ENCODE data around the gene GARIN1A.
"Not testable (repeated sequence)": the region's sequence is repeated elsewhere in the genome, so short reads cannot be mapped to it uniquely, and the experiment has no call there.

GARIN1A gene

DNA sequence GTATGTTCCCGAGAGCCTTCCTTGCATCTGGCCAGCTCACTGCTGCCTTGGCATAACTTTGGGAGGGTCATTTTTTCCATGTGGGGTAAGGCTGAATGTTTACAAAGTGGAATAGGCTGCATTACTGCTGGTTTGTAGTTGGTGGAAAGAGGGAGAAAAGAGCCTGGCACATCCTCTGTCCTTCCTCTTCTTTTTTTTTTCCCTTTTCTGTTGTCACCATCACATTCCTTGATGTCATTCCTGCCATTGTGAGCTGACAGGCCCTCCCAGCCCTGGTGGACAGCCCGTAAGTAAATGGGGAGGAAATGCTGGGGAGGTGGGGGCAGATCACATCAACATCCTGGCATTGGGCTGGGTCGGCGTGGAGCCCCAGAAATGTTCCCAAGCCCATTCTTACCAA, at the start of gene GARIN1A:
Gene GARIN1A, plus strand, starts transcription at position 301 of the 400 bp plus-strand sequence. CDS start 106 bp downstream, outside the sequence.
- DNase-seq (ENCODE audit: low read depth in 2 of 2, low spot score in 1 of 2): no peak

DNA sequence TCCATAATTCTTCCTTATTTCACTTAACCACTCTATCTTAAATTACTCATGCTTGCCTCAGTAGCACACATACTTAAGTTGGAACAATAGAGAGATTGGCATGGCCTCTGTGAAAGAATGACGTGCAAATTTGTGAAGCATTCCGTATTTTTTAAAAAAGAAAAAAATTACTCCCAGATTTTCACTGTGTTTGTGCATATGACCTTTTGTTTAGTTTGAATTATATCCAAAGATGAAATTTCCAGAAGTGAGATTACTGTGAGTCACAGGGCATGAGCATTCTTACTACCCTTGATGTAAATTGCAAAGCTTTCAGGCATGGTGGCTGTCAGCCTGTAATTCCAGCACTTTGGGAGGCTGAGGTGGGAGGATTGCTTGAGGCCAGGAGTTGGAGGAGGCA, 45.0 kb upstream of the GARIN1A start:
- not testable (repeated sequence) for DNase-seq (ENCODE audit: low read depth in 2 of 2, low spot score in 1 of 2)

DNA sequence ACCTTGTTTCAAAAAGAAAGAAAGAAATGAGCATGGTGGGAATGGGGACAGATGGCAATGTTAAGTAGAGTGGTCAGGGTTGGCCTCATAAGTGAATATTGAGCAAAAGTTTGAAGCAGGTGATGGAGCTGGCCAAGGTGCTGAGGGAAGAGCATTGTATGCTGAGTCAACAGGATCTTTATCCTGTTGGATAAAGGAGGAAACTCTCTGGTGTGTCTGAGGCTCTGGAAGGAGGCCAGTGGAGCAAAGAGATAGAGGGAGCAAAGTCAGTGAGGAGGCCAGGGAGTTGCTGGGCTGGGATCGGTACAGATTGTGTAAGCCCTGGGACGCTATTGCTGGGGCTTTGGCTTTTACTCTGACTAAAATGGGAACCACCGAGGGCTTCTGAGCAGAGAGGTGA, 38.2 kb upstream of the GARIN1A start:
- not testable (repeated sequence) for DNase-seq (ENCODE audit: low read depth in 2 of 2, low spot score in 1 of 2)

DNA sequence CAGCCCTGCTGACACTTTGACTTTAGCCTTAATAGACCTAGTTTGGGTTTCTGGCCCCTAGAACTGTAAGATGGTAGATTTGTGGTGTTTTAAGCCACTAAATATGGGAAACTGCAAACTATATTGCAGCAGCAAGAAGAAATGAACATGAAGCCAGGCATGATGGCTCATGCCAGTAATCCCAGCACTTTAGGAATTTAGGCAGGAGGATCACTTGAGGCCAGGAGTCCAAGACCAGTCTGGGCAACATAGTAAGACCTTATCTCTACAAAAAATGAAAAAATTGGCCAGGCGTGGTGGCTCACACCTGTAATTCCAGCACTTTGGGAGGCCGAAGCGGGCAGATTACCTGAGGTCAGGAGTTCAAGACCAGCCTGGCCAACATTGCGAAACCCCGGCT, 26.9 kb upstream of the GARIN1A start:
- not testable (repeated sequence) for DNase-seq (ENCODE audit: low read depth in 2 of 2, low spot score in 1 of 2)

DNA sequence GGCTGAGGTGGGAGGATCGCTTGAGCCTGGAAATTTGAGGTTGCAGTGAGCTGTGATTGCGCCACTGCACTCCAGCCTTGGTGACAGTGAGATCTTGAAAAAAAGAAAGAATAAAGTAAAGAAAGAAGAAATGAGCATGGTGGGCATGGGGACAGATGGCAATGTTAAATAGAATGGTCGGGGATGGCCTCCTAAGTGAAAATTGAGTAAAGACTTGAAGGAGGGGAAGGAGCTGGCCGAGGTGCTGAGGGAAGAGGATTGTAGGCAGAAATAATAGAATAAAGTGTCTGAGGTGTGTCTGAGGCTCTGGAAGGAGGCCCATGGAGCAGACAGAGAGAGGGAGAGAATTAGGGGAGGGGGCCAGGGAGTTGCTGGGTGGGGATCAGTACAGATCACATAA, 26.2 kb upstream of the GARIN1A start:
- not testable (repeated sequence) for DNase-seq (ENCODE audit: low read depth in 2 of 2, low spot score in 1 of 2)

DNA sequence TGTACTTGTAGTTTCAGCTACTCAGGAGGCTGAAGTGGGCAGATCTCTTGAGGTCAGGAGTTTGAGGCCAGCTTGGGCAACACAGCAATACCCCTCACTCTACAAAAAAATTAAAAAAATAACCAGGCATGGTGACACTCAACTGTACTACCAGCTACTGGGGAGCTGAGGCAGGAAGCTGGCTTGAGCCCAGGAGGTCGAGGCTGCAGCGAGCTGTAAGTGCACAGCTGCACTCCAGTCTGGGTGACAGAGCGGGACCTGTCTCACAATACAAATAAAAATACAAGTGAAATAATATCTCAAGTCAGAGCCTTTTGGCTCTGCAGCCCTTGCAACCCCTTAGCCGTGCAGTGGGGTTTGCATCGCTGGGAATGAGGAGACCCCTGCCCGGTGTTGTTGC, 25.2 kb upstream of the GARIN1A start:
- not testable (repeated sequence) for DNase-seq (ENCODE audit: low read depth in 2 of 2, low spot score in 1 of 2)

DNA sequence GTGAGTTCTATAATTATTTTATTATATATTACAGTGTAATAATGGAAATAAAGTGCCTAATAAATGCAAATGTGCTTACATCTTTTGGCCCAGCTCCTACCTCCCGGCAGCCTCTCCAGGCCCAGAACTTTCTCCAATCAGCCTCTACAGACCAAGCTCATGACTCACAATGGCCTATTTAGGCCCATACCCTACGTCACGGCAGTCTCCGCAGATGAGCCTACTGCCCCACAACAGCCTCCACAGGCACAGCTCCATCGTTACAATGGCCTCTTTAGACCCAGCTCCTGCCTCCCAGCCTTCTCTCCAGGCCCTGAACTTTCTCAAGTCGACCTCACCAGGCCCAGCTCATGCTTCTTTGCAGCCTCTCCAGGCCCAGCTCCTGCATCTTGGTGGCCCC, 21.0 kb upstream of the GARIN1A start:
- not testable (repeated sequence) for DNase-seq (ENCODE audit: low read depth in 2 of 2, low spot score in 1 of 2)

DNA sequence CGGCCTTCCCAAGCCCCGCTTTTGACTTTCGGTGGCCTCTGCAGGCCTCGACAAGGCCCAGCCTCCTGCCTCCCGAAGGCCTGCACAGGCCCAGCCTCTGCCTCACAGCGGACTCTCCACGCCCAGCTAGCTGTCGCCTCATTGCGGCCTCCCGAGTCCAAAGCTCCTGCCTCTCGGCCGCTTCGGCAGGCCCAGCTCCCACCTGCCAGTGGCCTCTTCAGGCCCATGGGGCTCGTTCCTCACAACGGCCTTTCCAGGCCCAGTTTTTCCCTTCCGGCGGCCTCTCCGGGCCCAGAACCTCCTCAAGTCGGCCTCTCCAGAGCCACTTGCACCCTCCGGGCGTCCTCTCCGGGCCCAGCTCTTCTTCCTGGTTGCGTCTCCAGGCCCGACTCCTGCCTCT, 19.5 kb upstream of the GARIN1A start:
- DNase-seq (ENCODE audit: low read depth in 2 of 2, low spot score in 1 of 2): not testable (repeated sequence)

DNA sequence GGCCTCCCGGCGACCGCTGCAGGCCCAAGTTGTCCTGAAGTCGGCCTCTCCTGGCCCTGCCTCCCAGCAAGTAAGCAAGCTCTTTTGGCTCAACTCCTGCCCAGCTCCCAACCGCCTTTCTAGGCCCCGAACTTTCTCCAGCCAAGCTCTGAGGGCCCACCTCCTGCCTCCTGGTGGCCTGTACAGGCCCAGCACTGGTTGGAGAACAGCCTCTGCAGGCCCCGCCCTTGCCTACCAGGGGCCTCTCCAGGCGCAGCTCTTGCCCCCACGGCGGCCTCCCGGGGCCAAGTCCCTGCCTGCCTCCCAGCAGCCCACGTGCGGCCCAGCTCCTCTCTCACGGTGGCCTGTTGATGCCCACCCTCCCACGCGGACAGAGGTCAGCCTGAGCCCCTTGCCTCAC, 18.9 kb upstream of the GARIN1A start:
- DNase-seq (ENCODE audit: low read depth in 2 of 2, low spot score in 1 of 2): not testable (repeated sequence)

DNA sequence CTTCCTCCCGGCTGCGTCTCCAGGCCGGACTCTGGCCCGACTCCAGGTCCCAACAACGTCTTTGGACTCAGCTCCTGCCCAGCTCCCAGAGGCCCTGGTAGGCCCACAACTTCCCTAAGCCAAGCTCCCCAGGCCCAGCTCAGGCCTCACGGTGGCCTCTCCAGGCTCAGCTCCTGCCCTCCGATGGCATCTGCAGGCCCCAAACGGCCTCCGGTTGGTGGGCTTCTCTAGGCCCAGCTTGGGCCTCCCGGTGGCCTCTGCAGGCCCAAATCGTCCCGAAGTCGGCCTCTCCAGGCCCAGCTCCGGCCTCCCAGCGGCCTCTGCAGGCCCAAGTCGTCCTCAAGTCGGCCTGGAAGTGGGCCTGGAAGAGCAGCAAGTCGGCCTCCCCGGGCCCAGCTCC, 18.0 kb upstream of the GARIN1A start:
- DNase-seq (ENCODE audit: low read depth in 2 of 2, low spot score in 1 of 2): not testable (repeated sequence)

DNA sequence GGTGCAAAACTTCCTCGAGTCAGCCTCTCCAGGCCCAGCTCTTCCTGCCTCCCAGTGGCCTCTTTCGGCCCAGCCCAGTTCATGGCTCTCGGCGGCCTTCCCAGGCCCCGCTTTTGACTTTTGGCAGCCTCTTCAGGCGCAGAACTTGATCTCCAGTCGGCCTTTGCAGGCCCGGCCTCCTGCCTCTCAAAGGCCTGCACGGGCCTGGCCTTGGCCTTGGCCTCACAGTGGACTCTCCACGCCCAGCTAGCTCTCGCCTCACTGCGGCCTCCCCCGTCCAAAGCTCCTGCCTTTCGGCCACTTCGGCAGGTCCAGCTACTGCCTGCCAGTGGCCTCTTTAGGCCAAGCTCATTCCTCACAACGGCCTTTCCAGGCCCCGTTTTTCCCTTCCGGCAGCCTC, 17.6 kb upstream of the GARIN1A start:
- DNase-seq (ENCODE audit: low read depth in 2 of 2, low spot score in 1 of 2): not testable (repeated sequence)

DNA sequence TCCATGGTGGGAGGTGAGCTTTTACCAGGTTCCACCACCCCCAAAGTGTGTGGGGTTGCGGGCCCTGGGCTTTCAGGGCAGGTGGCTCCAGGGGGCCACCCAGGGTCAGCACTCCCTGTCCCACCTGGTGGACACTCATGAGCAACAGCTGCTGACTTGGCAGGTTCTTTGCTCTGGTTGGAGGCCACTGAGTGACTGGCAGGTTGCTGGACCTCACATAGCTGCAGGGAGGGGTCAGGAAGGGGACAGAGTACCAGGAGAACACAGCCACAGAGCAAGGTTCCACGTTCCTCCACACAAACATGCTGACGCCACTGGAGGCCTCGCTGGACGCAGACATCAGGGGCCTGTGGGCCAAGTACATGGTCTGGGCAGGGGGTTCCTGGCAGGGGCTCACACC, 13.7 kb upstream of the GARIN1A start:
- not testable (repeated sequence) for DNase-seq (ENCODE audit: low read depth in 2 of 2, low spot score in 1 of 2)

DNA sequence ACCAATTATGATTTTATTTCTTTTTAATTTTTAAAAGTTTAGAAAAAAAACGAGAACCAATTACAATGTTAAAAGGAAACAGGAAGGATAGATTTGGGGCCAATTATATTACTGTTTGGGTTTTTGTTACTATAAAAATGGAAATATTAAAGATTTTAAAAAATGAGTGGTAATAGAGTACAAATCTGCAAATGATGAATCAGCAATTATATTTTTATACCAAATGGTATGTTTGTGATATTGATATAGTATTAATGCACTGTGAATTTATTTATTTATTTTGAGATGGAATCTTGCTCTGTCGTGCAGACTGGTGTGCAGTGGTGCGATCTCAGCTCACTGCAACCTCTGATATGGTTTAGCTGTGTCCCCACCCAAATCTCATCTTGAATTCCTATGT, 11.5 kb upstream of the GARIN1A start:
- DNase-seq (ENCODE audit: low read depth in 2 of 2, low spot score in 1 of 2): no peak

DNA sequence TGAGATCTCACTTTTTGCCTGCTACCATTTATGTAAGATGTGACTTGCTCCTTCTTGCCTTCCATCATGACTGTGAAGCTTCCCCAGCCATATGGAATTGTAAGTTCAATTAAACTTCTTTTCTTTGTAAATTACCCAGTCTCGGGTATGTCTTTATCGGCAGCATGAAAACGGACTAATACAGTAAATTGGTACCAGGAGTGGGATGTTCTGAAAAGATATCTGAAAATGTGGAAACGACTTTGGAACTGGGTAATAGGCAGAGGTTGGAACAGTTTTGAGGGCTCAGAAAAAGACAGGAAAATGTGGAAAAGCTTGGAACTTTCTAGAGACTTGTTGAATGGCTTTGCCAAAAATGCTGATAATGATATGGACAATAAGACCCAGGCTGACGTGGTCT, 10.6 kb upstream of the GARIN1A start:
- DNase-seq (ENCODE audit: low read depth in 2 of 2, low spot score in 1 of 2): no peak

DNA sequence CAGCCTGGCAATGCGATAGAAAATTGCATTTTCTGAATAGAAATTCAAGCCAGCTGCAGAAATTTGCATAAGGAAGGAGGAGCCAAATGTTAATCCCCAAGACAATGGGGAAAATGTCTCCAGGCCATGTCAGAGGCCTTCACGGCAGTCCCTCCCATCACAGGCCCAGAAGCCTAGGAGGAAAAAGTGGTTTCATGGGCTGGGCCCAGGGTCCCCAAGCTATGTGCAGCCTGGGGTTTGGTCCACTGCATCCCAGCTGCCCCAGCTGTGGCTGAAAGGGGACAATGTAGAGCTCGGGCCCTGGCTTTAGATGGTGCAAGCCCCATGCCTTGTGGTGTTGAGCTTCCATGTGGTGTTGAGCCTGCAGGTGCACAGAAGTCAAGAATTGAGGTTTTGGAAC, 10.0 kb upstream of the GARIN1A start:
- DNase-seq (ENCODE audit: low read depth in 2 of 2, low spot score in 1 of 2): no peak

DNA sequence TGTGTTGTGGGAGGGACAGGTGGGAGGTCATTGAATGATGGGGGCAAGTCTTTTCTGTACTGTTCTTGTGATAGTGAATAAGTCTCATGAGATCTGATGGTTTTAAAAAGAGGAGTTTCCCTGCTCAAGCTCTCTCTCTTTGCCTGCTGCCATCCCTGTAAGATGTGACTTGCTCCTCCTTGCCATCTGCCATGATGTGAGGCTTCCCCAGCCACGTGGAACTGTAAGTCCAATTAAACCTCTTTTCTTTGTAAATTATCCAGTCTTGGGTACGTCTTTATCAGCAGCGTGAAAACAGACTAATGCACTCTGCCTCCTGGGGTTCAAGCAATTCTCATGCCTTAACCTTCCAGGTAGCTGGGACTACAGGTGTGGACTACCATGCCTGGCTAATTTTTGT, 8.9 kb upstream of the GARIN1A start:
- DNase-seq (ENCODE audit: low read depth in 2 of 2, low spot score in 1 of 2): not testable (repeated sequence)

DNA sequence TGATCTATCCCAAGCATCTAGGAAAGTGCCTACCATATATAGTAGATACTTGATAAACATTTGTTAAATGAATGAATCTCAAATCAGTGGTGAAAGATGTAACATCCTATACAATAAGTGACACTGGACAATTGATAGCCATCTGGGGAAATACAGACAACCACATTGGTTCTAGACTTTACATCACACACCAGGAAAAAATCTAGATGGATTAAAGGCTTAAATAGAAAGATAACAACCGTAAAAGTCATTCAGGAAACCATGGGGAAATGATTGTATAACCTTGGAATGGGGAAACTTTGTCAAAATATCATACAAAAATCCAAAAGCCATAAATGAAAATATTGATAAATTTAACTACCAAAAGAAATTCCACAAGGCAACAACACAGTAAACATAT, 7.0 kb upstream of the GARIN1A start:
- DNase-seq (ENCODE audit: low read depth in 2 of 2, low spot score in 1 of 2): no peak

DNA sequence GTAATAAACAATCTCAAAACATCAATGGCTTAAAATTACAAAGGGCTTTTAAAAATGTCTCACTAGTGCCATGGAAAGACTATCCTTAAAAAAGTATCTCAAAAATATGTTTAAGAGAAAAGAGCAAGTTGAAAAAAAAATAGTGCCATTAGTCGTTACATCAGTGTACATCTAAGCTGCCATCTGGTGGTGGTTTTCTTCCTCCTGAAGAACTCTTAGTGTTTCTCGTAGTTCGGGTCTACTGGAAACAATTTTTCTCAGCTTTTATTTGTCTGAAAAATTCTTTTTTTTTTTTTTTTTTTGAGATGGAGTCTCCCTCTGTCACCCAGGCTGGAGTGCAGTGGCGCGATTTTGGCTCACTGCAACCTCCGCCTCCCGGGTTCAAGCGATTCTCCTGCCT, 5.9 kb upstream of the GARIN1A start:
- no peak for DNase-seq (ENCODE audit: low read depth in 2 of 2, low spot score in 1 of 2)

DNA sequence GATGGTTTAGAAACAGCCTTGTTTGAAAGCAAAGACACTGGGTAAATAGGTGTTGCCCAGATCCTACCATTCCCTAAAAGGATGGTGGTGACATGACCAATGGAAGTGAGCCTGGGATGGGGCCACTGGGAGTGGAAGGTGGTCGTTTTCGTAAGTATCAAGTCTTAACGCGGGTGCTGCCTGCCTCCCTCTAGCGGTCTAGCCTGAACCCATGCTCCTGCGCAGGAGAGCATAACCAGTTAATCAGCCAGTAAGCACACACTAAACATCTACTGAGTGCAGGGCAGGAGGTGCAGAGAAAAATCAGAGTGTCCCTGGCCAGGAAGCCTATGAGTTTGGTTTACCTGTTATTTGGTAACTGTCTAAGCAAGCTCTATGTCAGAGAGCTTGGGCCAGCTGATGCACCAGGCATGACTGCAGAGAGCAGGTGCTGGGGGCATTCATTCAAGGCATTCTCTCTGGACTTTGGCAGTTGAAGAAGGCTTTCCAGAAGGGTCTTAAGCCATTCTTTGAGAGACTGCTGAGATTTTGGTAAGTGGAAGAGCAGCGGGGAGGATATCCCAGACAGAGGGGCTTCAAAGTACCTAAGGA, 930 bp downstream of the GARIN1A start:
- DNase-seq (ENCODE audit: low read depth in 2 of 2, low spot score in 1 of 2): no peak

DNA sequence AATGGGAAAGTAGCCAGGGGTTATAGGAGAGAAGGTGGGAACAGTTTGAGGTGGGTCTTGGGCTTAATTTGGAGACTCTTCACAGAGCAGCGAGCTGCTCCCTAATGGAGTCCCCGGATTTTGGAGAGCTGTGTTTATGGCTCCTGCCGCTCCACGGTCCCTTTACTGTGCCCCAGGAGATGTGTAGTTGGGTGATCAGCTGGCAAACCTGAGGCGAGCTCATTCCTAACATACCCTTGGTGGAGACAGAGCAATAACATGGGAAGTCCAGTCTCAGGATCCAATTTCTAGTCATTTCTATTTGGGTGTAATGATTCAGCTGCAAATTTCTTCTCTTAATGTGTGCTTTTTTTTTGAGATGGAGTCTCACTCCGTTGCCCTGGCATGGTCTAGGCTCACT, 1.5 kb downstream of the GARIN1A start:
- DNase-seq (ENCODE audit: low read depth in 2 of 2, low spot score in 1 of 2): no peak

DNA sequence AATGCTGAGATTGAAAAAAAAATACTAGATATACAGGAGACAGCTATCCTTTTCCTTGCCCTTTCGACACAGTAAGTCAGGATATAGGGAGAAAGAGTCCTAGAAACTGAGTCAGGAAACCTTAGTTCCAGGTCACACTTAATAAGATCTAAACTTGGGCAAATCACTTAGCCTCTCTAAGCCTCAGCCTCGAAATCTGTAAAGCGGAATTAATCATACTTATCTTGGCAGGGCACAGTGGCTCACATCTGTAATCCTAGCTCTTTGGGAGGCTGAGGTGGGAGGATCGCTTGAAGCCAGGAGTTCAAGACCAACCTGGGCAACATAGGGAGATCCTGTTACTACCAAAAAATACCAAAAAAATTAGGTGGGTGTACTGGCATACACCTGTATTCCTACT, 4.6 kb downstream of the GARIN1A start:
- no peak for DNase-seq (ENCODE audit: low read depth in 2 of 2, low spot score in 1 of 2)

DNA sequence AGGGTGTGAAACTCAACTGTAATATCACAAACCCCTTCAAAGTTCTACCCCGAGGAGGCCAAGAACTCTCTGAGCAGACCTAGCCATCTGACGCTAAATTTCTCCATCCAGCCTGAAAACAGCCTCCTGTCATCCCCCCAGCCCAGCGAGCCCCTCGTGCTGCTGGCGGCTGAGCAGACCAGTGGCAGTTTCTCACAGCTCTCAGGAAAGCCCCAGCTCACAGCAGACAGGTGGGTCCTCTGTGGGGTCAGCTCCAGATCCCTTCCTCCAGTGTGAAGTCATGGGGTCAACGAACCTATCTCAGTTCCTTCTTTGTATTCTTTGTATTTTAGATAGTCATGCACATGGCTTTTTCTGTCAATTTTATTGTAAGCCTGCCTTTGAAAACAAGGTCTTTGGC, 7.8 kb downstream of the GARIN1A start:
- DNase-seq (ENCODE audit: low read depth in 2 of 2, low spot score in 1 of 2): no peak

DNA sequence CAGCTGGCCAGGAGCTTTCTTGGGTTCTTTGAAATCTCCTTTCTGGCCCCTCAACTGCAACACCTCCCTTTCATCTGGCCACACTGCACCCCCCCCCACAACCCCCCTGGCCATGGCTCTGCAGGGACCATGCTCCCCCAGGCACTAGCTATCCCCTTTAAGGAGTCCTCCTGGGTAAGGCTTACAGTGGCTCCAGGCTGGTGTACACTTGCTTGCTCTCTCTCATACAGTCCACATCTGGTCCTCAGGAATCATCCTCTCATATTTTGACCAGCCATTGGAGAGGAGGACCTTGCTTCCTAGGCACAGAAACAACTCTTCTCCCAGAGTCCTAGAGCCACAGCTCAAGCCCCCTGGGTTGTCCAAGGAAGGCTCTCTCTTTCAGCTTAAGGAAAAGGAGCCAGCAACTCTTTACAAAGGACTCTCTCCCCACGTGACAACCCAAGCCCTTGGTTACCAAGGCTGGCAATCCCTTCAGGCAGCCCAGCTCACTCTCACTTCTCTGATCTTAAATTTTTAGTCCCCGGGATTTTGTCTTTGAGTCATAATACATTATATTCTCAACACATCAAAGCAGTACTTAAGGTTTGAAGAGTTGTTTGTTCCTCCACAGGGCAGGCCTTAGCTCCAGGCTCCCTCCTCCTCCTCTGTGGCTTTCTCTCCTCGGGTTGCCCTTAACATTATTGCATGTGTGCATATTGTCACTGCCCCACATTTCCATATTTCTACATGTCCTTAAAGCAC, 9.9 kb downstream of the GARIN1A start:
- no peak for DNase-seq (ENCODE audit: low read depth in 2 of 2, low spot score in 1 of 2)

Data from stimulated activated CD8-positive, alpha-beta memory T cell treated with anti-CD3 and anti-CD28 coated beads, Interleukin-4, amount 100 ng/mL, for 4 hours (primary cell).